ENCODE data around the gene GALNT1.

DNA sequence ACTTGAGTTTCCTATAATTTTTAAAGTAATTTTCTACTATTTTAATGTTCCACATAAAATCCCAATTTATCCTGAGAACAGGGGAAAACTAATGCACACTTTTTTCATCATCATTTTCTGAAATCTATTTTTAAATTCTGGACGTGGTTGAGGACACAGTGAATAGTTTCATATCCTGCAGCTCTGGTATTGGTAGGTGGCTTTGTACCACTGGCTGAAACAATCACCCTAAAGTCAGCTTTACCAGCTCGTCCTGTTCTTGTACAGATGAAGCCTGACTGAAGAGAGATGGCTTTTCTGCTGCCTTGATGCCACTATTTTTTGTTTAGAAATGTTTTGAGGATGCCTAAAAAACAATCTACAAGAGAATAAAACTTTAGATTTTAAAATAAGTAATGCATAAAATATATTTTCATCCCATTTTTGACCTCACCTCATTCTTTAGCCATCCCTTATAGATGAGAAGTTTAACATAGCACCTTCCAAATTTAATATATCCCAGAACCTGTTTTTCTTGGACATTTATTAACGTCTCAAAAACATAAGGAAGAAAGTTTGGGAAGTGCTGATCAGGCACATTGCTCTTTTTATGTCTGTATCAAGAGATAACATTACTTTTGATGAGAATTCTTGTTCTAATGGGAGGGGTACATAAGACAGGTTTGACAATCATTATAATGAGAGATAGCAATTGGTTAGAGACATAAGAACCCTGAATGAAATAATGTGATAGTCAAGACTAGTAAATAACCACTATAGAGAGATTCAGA is 80.9 kb downstream of the GALNT1 start:
- TF ChIP-seq CTCF (IDR thresholded peaks at IDR 0.05; ENCODE audit: insufficient read depth, low read length, poor library complexity, severe bottlenecking) (no peak), EZH2phosphoT487 (conservative IDR thresholded peaks at IDR 0.05; ENCODE audit: low read length) (no peak)

Measured in SU-DHL-6 (cell line).